Lower leg skin (tissue), 4 donors: ENCODE data around the gene DOCK11. TPM values are rescaled to one million over a fixed set of nuclear protein-coding genes. Genes with fewer than 3 reads are reported as not detected.

Experiments used
- DNase-seq, 2 donors: peaks; one replicate each; pipeline ENCODE4 v3.0.0-alpha.2; 2019; ENCODE audit warnings: low spot score in 2 of 2
- H3K4me3 ChIP-seq: fragments of 200-600 bp; sonication (generic); 2 replicates; pipeline ENCODE4 v1.5.1; 2017; ENCODE audit warnings: mild to moderate bottlenecking, low read depth; ENCODE audit not compliant: poor library complexity, severe bottlenecking
- POLR2A ChIP-seq, 2 donors: fragments of 450-650 bp; IDR thresholded peaks; one replicate each; pipeline ENCODE4 v1.6.1; 2016 to 2017; ENCODE audit warnings: antibody characterized with exemption in 2 of 2, mild to moderate bottlenecking in 1 of 2, moderate library complexity in 1 of 2
- WGBS, 2 donors: methylation state at CpG; one replicate each; pipeline ENCODE4 v1.1.5; 2018; 5-methylcytosine and 5-hydroxymethylcytosine counted together
- intact Hi-C: fragments of 100-400 bp; cut with DNase I; formaldehyde crosslinking; loops from one replicate; pipeline ENCODE4 v1.15.0; 2023; ENCODE audit warnings: low total_unique reads
- total RNA-seq, 4 donors: library from RNA; depleted of rRNA; stranded (reverse); fragments of >200 nt; gene quantifications; one replicate each; pipeline ENCODE4 v1.1.0, GENCODE V29; 2016
- TF ChIP-seq, protein P1 (sequence below), 3 donors: fragments of 450-650 bp; IDR thresholded peaks; one replicate each; pipeline ENCODE4 v1.5.1; 2016; ENCODE audit warnings: antibody characterized with exemption in 3 of 3, mild to moderate bottlenecking in 3 of 3, moderate library complexity in 2 of 3

DOCK11 gene
- total RNA-seq, 4 donors from 2014 or later = 3.5 to 11.1 (median 5.5) TPM

DNA sequence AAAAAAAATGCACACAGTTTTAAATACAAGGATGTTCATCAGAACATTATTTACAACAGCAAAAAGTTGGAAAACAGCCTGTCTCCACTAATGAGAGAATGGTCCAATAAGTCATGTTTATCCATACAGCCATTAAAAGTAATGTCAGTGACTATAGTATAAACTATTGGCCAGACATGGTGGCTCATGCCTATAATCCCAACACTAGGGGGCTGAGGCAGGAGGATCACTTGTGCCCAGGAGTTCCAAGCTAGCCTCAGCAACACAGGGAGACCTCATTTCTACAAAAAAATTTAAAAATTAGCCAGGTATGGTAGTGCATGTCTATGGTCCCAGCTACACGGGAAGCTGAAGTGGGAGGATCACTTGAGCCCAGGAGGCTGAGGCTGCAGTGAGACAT is 183.7 kb downstream of the DOCK11 start:
- 73 to 100% methylated on average over 1 of the region's 1 CpG for WGBS, 2 donors
- intact Hi-C loops = no loop called here

DNA sequence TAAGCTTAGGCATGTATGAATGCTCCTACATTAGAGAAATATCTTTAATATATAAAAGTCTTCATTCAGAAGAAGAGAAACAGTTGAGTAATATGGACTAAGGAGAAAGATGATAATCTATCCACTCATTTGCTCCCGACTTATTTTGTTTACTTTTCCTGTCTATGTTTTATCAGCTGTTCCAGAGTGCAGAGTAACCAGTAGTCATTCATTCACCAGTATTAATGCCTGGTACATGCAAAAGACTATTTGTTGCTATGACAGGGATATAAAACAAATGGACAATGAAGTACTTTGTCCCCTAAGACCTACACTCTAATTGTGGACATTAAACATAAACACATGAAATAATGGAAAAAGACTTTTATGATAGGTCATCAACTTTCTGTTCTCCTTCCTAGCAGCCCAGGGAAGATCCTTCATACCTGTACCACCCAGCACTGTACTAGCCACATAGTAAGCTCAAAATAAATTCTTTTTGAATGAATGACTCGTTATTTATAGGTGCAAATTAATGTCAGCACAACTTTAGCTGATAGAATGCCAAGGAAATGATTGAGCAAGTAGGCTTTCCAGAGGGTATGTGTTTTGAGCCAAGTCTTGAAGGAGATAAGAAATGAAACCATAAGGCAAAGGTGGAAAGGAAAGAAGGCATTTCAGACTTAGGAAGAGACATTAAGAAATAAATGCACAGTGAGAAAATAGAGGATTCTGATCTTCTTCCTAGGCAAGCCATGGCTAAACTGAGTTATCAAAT is 186.8 kb downstream of the DOCK11 start:
- no peak overlapping the region for H3K4me3 ChIP-seq
- intact Hi-C loops = no loop called here
- no peak for TF ChIP-seq POLR2A (IDR thresholded peaks at IDR 0.05)
- TF ChIP-seq, protein P1, sequence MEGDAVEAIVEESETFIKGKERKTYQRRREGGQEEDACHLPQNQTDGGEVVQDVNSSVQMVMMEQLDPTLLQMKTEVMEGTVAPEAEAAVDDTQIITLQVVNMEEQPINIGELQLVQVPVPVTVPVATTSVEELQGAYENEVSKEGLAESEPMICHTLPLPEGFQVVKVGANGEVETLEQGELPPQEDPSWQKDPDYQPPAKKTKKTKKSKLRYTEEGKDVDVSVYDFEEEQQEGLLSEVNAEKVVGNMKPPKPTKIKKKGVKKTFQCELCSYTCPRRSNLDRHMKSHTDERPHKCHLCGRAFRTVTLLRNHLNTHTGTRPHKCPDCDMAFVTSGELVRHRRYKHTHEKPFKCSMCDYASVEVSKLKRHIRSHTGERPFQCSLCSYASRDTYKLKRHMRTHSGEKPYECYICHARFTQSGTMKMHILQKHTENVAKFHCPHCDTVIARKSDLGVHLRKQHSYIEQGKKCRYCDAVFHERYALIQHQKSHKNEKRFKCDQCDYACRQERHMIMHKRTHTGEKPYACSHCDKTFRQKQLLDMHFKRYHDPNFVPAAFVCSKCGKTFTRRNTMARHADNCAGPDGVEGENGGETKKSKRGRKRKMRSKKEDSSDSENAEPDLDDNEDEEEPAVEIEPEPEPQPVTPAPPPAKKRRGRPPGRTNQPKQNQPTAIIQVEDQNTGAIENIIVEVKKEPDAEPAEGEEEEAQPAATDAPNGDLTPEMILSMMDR (IDR thresholded peaks at IDR 0.05) = no peak
- DNase-seq = no peak
- 43 to 44% methylated on average over 2 of the region's 2 CpGs for WGBS, 2 donors

More for the DNA sequence above, 183.7 kb downstream of the DOCK11 start:
- H3K4me3 ChIP-seq = no peak overlapping the region
- DNase-seq = no peak
- TF ChIP-seq POLR2A (IDR thresholded peaks at IDR 0.05) = no peak
- TF ChIP-seq, protein P1 (IDR thresholded peaks at IDR 0.05) = no peak

DNA sequence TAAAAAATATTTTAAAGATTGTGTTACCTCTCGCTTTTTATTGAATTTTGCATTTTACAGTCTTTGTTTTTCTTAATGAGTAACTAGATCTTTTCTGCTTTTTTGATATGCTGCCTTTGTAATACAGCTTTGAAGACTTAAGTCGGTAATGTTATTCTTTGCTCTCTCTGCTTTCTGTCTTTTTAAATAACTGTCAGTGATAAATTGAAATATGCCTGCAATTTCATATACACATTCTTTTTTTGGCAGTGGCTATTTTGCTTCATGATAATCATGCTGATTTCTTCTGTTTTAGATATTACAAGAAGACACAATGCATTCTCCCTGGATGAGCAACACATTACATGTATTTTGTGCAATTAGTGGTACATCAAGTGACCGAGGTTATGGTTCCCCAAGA is 189.8 kb downstream of the DOCK11 start:
- no peak for DNase-seq
- H3K4me3 ChIP-seq = no peak overlapping the region
- 81 to 99% methylated on average over 3 of the region's 3 CpGs for WGBS, 2 donors
- no peak for TF ChIP-seq POLR2A (IDR thresholded peaks at IDR 0.05)
- TF ChIP-seq, protein P1 (IDR thresholded peaks at IDR 0.05) = no peak
- intact Hi-C loops = no loop called here

DNA sequence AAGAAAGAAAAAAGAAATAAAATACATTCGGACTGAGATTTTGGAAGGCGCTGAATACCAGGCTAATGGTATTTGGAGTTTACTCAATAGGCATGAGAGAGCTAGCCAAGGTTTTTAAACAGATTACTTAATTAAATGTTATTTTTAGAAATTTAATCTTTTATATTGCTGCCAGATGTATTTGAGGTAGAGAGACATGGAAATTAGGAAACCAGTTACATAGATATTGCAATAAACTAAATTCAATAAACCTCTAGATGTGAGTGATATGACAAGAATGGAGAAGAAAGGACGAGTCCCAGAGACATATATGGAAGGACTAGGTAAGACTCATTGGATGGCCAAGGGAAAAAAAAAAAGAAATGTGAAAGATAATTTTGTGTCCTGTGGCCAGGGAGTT is 193.3 kb downstream of the DOCK11 start:
- DNase-seq = no peak
- WGBS, 2 donors = 52 to 63% methylated on average over 3 of the region's 3 CpGs
- TF ChIP-seq, protein P1 (IDR thresholded peaks at IDR 0.05) = no peak
- no peak for TF ChIP-seq POLR2A (IDR thresholded peaks at IDR 0.05)
- no peak overlapping the region for H3K4me3 ChIP-seq
- intact Hi-C loops = no loop called here

DNA sequence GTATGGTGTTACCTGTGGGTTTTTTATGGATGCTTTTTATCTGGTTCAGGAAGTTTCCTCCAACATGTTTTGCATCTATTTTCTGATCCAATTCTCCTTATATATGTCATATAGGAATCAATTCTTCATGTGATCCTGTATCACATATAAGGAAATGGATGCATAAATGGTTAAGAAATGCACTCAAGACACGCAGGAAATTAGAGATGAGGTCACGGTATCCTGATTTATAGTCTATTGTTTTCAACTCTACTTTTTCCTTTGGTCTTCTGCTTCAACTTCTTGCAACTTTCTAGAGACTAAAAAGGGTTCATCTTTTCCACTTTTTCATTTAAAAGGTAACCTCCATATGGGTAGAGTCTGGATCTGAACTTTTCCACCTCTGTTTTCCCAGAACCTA is 198.2 kb downstream of the DOCK11 start:
- DNase-seq = no peak
- intact Hi-C loops = no loop called here
- TF ChIP-seq POLR2A (IDR thresholded peaks at IDR 0.05) = no peak
- TF ChIP-seq, protein P1 (IDR thresholded peaks at IDR 0.05) = no peak
- no peak overlapping the region for H3K4me3 ChIP-seq
- 30 to 48% methylated on average over 2 of the region's 2 CpGs for WGBS, 2 donors

DNA sequence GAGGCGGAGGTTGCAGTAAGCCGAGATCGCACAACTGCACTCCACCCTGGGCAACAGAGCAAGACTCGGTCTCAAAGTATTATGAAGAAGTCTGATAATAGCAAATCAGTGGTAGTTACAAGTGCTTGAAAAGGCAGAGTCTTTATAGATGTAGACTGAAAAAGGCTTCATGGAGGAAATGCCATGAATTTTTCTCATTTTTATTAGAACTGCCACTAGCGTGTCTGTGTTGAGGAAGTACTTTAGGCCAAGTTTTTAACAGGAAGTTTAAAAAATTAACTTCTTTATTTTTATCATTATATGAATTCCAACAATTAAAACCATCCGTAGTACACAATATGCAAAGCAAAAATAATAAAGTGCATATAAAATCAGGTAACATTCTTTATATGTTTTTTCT is 199.0 kb downstream of the DOCK11 start:
- intact Hi-C loops = no loop called here
- no peak overlapping the region for H3K4me3 ChIP-seq
- DNase-seq = no peak
- WGBS, 2 donors = 69 to 76% methylated on average over 6 of the region's 6 CpGs
- TF ChIP-seq, protein P1 (IDR thresholded peaks at IDR 0.05) = no peak
- TF ChIP-seq POLR2A (IDR thresholded peaks at IDR 0.05) = no peak
